SK-N-SH treated with all-trans-retinoic acid at 6 μM for 48 hours (cell line): ENCODE measurements around the gene ZBTB8B.

Experiments
- PATZ1 ChIP-seq: fragments of 250-450 bp; sonication (Bioruptor Pico); IDR thresholded peaks from 2 replicates; pipeline ENCODE4 v1.8.0; 2020; ENCODE audit warnings: mild to moderate bottlenecking, moderate library complexity, borderline replicate concordance
- RARB ChIP-seq: fragments of 250-450 bp; sonication (Bioruptor Pico); IDR thresholded peaks from 2 replicates; pipeline ENCODE4 v1.8.0; 2021; ENCODE audit warnings: mild to moderate bottlenecking, moderate library complexity
- ZNF565 ChIP-seq: fragments of 450-650 bp; formaldehyde crosslinking; conservative IDR thresholded peaks from 2 replicates; pipeline ENCODE4 v1.5.0; 2020; ENCODE audit warnings: low read depth, mild to moderate bottlenecking, moderate library complexity

GRCh38 chr1:32500387-32501209 is 35.7 kb downstream of the ZBTB8B start:
- no peak for TF ChIP-seq RARB
- no peak for TF ChIP-seq PATZ1 (CRISPR knock-in tag)
- TF ChIP-seq ZNF565 (CRISPR knock-in tag), result no peak
